Cardiac muscle cell (in vitro differentiated cells and primary cell): ENCODE results near the gene GRAP. TPM values are rescaled to one million over a fixed set of nuclear protein-coding genes. Genes with fewer than 3 reads are reported as not detected.

ENCODE experiments used
- DNase-seq, 2 donors: peaks; one replicate each; pipeline versions ENCODE4 v3.0.0 to v3.0.0-alpha.2; 2010 to 2017; ENCODE audit warnings: low read depth in 1 of 2, low spot score in 1 of 2
- H3K27ac ChIP-seq: fragments of 200-600 bp; sonication (generic); 2 replicates; pipeline ENCODE4 v1.5.1; 2016
- H3K27me3 ChIP-seq: fragments of 200-600 bp; sonication (generic); 2 replicates; pipeline ENCODE4 v1.6.0; 2016; ENCODE audit warnings: control low read depth
- H3K36me3 ChIP-seq: fragments of 200-600 bp; sonication (generic); 2 replicates; pipeline ENCODE4 v1.5.1; 2016; ENCODE audit warnings: control low read depth
- H3K4me1 ChIP-seq: fragments of 200-600 bp; sonication (generic); 2 replicates; pipeline ENCODE4 v1.8.1; 2017; ENCODE audit warnings: low read depth, mild to moderate bottlenecking, mixed run types
- H3K4me3 ChIP-seq: fragments of 200-600 bp; sonication (generic); 2 replicates; pipeline ENCODE4 v1.5.1; 2016; ENCODE audit warnings: mild to moderate bottlenecking
- H3K9me3 ChIP-seq: fragments of 200-600 bp; sonication (generic); 2 replicates; pipeline ENCODE4 v1.5.1; 2017; ENCODE audit warnings: low read depth, mild to moderate bottlenecking, control low read depth
- CTCF ChIP-seq: IDR thresholded peaks from 2 replicates; pipeline ENCODE4 v1.5.1; 2012; ENCODE audit warnings: low read depth, mild to moderate bottlenecking, low read length
- polyA plus RNA-seq: library from polyadenylated mRNA; unstranded; fragments of >200 nt; fragmentation: Nextera tagmentation; extraction: Ambion mirVana; gene quantifications from 2 replicates; pipeline ENCODE4 v1.2.1, GENCODE V29; 2016
- total RNA-seq: library from RNA; depleted of rRNA; stranded (reverse); fragments of >200 nt; gene quantifications from 2 replicates; pipeline ENCODE4 v1.2.3, GENCODE V29; 2016

GRAP gene
- total and polyA plus RNA-seq, 2 experiments from 2014 or later, result 1.5 TPM; not detected in 1

GRCh38 chr17:19011581-19011980 lies 35.2 kb downstream of the GRAP start:
- H3K9me3 ChIP-seq, result no peaks in the 10 kb centered on the region
- no peaks in the 10 kb centered on the region for H3K27me3 ChIP-seq
- no peaks in the 10 kb centered on the region for H3K36me3 ChIP-seq
- TF ChIP-seq CTCF, result no peak
- H3K27ac ChIP-seq, result no peak overlapping the region
- no peak overlapping the region for H3K4me3 ChIP-seq
- H3K4me1 ChIP-seq, result peaks cover 3% of the 10 kb centered on the region
- DNase-seq, result no peak

- no peaks in the 10 kb centered on the region for H3K27me3 ChIP-seq
- H3K27ac ChIP-seq, result no peak overlapping the region
- H3K9me3 ChIP-seq, result no peaks in the 10 kb centered on the region
- TF ChIP-seq CTCF, result no peak
- H3K36me3 ChIP-seq, result no peaks in the 10 kb centered on the region
- no peak for DNase-seq
- no peak overlapping the region for H3K4me3 ChIP-seq
- peaks cover 3% of the 10 kb centered on the region for H3K4me1 ChIP-seq
Measured at GRCh38 chr17:19010729-19011505, 35.8 kb downstream of the GRAP start.

GRCh38 chr17:19009970-19010369 lies 36.8 kb downstream of the GRAP start:
- H3K36me3 ChIP-seq, result no peaks in the 10 kb centered on the region
- no peak for DNase-seq
- no peak overlapping the region for H3K4me3 ChIP-seq
- H3K27ac ChIP-seq, result no peak overlapping the region
- peaks cover 3% of the 10 kb centered on the region for H3K4me1 ChIP-seq
- H3K27me3 ChIP-seq, result no peaks in the 10 kb centered on the region
- TF ChIP-seq CTCF, result no peak
- no peaks in the 10 kb centered on the region for H3K9me3 ChIP-seq

GRCh38 chr17:19006698-19007097 lies 40.1 kb downstream of the GRAP start:
- H3K9me3 ChIP-seq, result no peaks in the 10 kb centered on the region
- no peaks in the 10 kb centered on the region for H3K27me3 ChIP-seq
- no peak for TF ChIP-seq CTCF
- no peak overlapping the region for H3K27ac ChIP-seq
- no peak overlapping the region for H3K4me3 ChIP-seq
- no peak for DNase-seq
- H3K36me3 ChIP-seq, result no peaks in the 10 kb centered on the region
- H3K4me1 ChIP-seq, result peaks cover 3% of the 10 kb centered on the region

GRCh38 chr17:19005789-19006430 lies 40.8 kb downstream of the GRAP start:
- no peak for TF ChIP-seq CTCF
- Histone ChIP-seq H3K4me1 (peaks cover 4% of the 10 kb centered on the region), H3K36me3 (no peaks in the 10 kb centered on the region), H3K4me3 (no peak overlapping the region), H3K9me3 (no peaks in the 10 kb centered on the region), H3K27ac (no peak overlapping the region), H3K27me3 (no peaks in the 10 kb centered on the region)
- no peak for DNase-seq
